ENCODE data around the gene ABHD17C. TPM values are rescaled to one million over a fixed set of nuclear protein-coding genes. Genes with fewer than 3 reads are reported as not detected.
"Not testable (repeated sequence)": the region's sequence is repeated elsewhere in the genome, so short reads cannot be mapped to it uniquely, and the experiment has no call there.

The ABHD17C gene
- 100 to 1,000 TPM in 1 of 2 donors, 10 to 100 TPM in 1; 92.1 to 152 TPM for total RNA-seq

DNA sequence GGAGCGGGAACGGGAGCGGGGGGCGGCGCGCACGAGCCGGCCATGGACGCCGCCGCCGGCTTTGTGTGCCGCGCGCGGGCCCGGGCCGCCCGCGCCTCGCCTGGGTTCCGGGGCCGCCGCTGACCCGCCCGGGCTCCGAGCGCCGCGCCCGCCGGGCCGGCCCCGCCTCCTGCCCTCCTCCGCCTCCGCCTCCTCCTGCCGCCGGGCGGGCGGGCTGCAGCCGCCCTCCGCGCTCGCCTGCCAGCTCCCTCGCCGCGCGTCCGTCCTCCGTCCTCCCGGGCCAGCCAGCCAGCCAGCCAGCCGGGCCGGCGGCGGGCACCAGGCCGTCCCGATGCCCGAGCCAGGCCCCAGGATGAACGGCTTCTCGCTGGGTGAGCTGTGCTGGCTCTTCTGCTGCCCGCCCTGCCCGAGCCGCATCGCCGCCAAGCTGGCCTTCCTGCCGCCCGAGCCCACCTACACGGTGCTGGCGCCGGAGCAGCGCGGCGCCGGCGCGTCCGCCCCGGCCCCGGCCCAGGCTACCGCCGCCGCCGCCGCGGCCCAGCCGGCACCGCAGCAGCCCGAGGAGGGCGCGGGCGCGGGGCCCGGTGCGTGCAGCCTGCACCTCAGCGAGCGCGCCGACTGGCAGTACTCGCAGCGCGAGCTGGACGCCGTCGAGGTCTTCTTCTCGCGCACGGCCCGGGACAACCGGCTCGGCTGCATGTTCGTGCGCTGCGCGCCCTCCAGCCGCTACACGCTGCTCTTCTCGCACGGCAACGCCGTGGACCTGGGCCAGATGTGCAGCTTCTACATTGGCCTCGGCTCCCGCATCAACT, at the start of gene ABHD17C:
TSS of gene ABHD17C (plus strand) at position 212 of the 812 bp plus-strand sequence. CDS start at position 332, 120 bp downstream.
- Histone ChIP-seq H3K9me3 (no peaks in the 10 kb centered on the region), H3K9ac (ENCODE audit: low read depth in 2 of 2, low read length in 2 of 2) (peak within 1 kb of the TSS; percentile 91 to 98), H3K27ac (peak within 1 kb of the TSS; percentile 91), H3K36me3 (no peaks in the 10 kb centered on the region), H3K4me3 (peak within 1 kb of the TSS; percentile 70), H3K27me3 (no peaks in the 10 kb centered on the region), H3K4me1 (no peaks in the 10 kb centered on the region)
- intact Hi-C loops (cut with DNase I): no loop called here
- no peak for TF ChIP-seq CTCF (IDR thresholded peaks at IDR 0.05)
- DNase-seq: peak; percentile 70

DNA sequence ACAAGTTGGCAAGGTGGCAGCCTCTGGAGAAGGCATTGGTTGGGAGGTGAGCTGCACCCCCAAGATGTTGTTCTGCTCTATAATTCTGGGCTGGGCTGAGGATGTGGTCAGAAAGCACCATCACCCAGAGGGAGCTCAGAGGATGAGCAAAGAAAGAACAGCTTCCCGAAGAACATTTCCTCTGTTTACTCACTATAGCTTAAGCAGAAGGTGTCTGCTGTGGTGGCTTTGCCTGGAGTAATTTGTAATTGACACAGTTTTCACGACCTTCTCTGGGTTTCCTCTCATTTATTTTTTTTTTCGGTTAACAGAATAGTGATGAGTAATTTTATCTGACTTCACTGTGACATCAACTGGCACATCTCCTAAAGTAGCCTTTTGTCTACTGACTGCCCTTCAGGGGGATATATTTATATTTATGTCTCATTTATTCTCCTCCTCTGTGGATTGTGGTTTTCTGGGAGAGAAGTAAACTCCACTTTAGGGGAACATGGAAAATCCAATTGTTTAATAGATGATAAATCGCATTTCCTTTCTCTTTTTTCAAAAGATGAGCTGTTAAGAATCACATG, 49.5 kb upstream of the ABHD17C start:
- H3K36me3 ChIP-seq: no peaks in the 10 kb centered on the region
- no peak for TF ChIP-seq CTCF (IDR thresholded peaks at IDR 0.05)
- no peaks in the 10 kb centered on the region for H3K9me3 ChIP-seq
- no peak for DNase-seq
- H3K4me1 ChIP-seq: no peaks in the 10 kb centered on the region
- no peak overlapping the region for H3K4me3 ChIP-seq
- H3K27me3 ChIP-seq: no peaks in the 10 kb centered on the region
- no peak overlapping the region for H3K27ac ChIP-seq
- intact Hi-C loops (cut with DNase I): no loop called here
- H3K9ac ChIP-seq (ENCODE audit: low read depth in 2 of 2, low read length in 2 of 2): no peak overlapping the region

DNA sequence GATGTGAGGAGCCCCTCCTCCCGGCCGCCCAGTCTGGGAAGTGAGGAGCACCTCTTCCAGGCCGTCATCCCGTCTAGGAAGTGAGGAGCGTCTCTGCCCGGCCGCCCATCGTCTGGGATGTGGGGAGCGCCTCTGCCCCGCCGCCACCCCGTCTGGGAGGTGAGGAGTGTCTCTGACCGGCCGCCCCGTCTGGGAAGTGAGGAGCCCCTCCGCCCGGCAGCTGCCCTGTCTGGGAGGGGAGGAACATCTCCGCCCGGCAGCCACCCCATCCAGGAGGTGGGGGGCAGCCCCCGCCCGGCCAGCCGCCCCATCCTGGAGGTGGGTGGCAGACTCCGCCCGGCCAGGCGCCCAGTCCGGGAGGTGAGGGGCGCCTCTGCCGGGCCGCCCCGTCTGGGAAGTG, 47.7 kb upstream of the ABHD17C start:
- DNase-seq; H3K9ac ChIP-seq (ENCODE audit: low read depth in 2 of 2, low read length in 2 of 2); H3K27ac ChIP-seq; H3K4me3 ChIP-seq; intact Hi-C loops (cut with DNase I); H3K4me1 ChIP-seq; H3K36me3 ChIP-seq; H3K9me3 ChIP-seq; H3K27me3 ChIP-seq: not testable (repeated sequence)

- Histone ChIP-seq H3K9ac (ENCODE audit: low read depth in 2 of 2, low read length in 2 of 2) (no peak overlapping the region), H3K27ac (no peak overlapping the region), H3K27me3 (no peaks in the 10 kb centered on the region), H3K4me3 (no peak overlapping the region), H3K4me1 (no peaks in the 10 kb centered on the region), H3K36me3 (no peaks in the 10 kb centered on the region), H3K9me3 (no peaks in the 10 kb centered on the region)
- intact Hi-C loops (cut with DNase I): no loop called here
- no peak for DNase-seq
- no peak for TF ChIP-seq CTCF (IDR thresholded peaks at IDR 0.05)
Observed at GRCh38 chr15:80654299-80654698, 40.8 kb upstream of the ABHD17C start.

GRCh38 chr15:80659375-80659774, 35.7 kb upstream of the ABHD17C start:
- Histone ChIP-seq H3K4me1 (no peaks in the 10 kb centered on the region), H3K9ac (ENCODE audit: low read depth in 2 of 2, low read length in 2 of 2) (no peak overlapping the region), H3K27me3 (no peaks in the 10 kb centered on the region), H3K4me3 (no peak overlapping the region), H3K9me3 (no peaks in the 10 kb centered on the region), H3K27ac (no peak overlapping the region), H3K36me3 (no peaks in the 10 kb centered on the region)
- TF ChIP-seq CTCF (IDR thresholded peaks at IDR 0.05): no peak
- intact Hi-C loops (cut with DNase I): no loop called here
- no peak for DNase-seq

GRCh38 chr15:80660119-80660518, 35.0 kb upstream of the ABHD17C start:
- no peak overlapping the region for H3K27ac ChIP-seq
- peak; percentile 28 for TF ChIP-seq CTCF (IDR thresholded peaks at IDR 0.05)
- H3K27me3 ChIP-seq: no peaks in the 10 kb centered on the region
- H3K4me1 ChIP-seq: no peaks in the 10 kb centered on the region
- no peak overlapping the region for H3K4me3 ChIP-seq
- DNase-seq: no peak
- no peaks in the 10 kb centered on the region for H3K36me3 ChIP-seq
- H3K9me3 ChIP-seq: no peaks in the 10 kb centered on the region
- intact Hi-C loops (cut with DNase I): no loop called here
- H3K9ac ChIP-seq (ENCODE audit: low read depth in 2 of 2, low read length in 2 of 2): no peak overlapping the region

All from colonic mucosa (tissue), 4 donors.